Liver (tissue), 3 donors: ENCODE results near the gene PRKN.

Experiments
- CTCF ChIP-seq: fragments of 150-350 bp; IDR thresholded peaks from 2 replicates; pipeline ENCODE4 v1.5.1; 2017; ENCODE audit warnings: improper control_type of control experiment, low read depth, low read length; ENCODE audit not compliant: missing input control
- EGR1 ChIP-seq, 2 donors: IDR thresholded peaks; 2 replicates each; pipeline ENCODE4 v1.6.1; 2016 to 2018; ENCODE audit warnings: antibody characterized with exemption in 2 of 2, low read depth in 2 of 2
- HNF4G ChIP-seq: IDR thresholded peaks from 2 replicates; pipeline ENCODE4 v1.6.1; 2016; ENCODE audit warnings: antibody characterized with exemption
- JUND ChIP-seq, 2 donors: IDR thresholded peaks; 2 replicates each; pipeline ENCODE4 v1.6.1; 2016; ENCODE audit warnings: antibody characterized with exemption in 2 of 2
- NR2F2 ChIP-seq: IDR thresholded peaks from 2 replicates; pipeline ENCODE4 v1.6.1; 2016; ENCODE audit warnings: antibody characterized with exemption
- RAD21 ChIP-seq, 2 donors: IDR thresholded peaks; 2 replicates each; pipeline ENCODE4 v1.6.1; 2016; ENCODE audit warnings: antibody characterized with exemption in 2 of 2, mild to moderate bottlenecking in 2 of 2
- RXRA ChIP-seq, 2 donors: IDR thresholded peaks; 2 replicates each; pipeline ENCODE4 v1.6.1; 2017 to 2018; ENCODE audit warnings: antibody characterized with exemption in 2 of 2, mild to moderate bottlenecking in 1 of 2
- SP1 ChIP-seq: IDR thresholded peaks from 2 replicates; pipeline ENCODE4 v1.6.1; 2018; ENCODE audit warnings: antibody characterized with exemption, mild to moderate bottlenecking
- YY1 ChIP-seq: IDR thresholded peaks from 2 replicates; pipeline ENCODE4 v1.6.1; 2016; ENCODE audit warnings: antibody characterized with exemption, mild to moderate bottlenecking
- TF ChIP-seq, protein P1 (sequence below): IDR thresholded peaks from 2 replicates; pipeline ENCODE4 v1.6.1; 2016; ENCODE audit warnings: antibody characterized with exemption
- TF ChIP-seq, protein P2 (sequence below): IDR thresholded peaks from 2 replicates; pipeline ENCODE4 v1.6.1; 2016; ENCODE audit warnings: antibody characterized with exemption, mild to moderate bottlenecking
- TF ChIP-seq, protein P3 (sequence below): IDR thresholded peaks from 2 replicates; pipeline ENCODE4 v1.6.1; 2016; ENCODE audit warnings: antibody characterized with exemption
- TF ChIP-seq, protein P4 (sequence below): IDR thresholded peaks from 2 replicates; pipeline ENCODE4 v1.6.1; 2016; ENCODE audit warnings: antibody characterized with exemption
- donor health status: healthy.
- donor health status: healthy.

- no peak for TF ChIP-seq CTCF
- TF ChIP-seq, protein P1, sequence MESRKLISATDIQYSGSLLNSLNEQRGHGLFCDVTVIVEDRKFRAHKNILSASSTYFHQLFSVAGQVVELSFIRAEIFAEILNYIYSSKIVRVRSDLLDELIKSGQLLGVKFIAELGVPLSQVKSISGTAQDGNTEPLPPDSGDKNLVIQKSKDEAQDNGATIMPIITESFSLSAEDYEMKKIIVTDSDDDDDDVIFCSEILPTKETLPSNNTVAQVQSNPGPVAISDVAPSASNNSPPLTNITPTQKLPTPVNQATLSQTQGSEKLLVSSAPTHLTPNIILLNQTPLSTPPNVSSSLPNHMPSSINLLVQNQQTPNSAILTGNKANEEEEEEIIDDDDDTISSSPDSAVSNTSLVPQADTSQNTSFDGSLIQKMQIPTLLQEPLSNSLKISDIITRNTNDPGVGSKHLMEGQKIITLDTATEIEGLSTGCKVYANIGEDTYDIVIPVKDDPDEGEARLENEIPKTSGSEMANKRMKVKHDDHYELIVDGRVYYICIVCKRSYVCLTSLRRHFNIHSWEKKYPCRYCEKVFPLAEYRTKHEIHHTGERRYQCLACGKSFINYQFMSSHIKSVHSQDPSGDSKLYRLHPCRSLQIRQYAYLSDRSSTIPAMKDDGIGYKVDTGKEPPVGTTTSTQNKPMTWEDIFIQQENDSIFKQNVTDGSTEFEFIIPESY, result no peak
- no peak for TF ChIP-seq JUND (IDR thresholded peaks at IDR 0.05)
- TF ChIP-seq, protein P2, sequence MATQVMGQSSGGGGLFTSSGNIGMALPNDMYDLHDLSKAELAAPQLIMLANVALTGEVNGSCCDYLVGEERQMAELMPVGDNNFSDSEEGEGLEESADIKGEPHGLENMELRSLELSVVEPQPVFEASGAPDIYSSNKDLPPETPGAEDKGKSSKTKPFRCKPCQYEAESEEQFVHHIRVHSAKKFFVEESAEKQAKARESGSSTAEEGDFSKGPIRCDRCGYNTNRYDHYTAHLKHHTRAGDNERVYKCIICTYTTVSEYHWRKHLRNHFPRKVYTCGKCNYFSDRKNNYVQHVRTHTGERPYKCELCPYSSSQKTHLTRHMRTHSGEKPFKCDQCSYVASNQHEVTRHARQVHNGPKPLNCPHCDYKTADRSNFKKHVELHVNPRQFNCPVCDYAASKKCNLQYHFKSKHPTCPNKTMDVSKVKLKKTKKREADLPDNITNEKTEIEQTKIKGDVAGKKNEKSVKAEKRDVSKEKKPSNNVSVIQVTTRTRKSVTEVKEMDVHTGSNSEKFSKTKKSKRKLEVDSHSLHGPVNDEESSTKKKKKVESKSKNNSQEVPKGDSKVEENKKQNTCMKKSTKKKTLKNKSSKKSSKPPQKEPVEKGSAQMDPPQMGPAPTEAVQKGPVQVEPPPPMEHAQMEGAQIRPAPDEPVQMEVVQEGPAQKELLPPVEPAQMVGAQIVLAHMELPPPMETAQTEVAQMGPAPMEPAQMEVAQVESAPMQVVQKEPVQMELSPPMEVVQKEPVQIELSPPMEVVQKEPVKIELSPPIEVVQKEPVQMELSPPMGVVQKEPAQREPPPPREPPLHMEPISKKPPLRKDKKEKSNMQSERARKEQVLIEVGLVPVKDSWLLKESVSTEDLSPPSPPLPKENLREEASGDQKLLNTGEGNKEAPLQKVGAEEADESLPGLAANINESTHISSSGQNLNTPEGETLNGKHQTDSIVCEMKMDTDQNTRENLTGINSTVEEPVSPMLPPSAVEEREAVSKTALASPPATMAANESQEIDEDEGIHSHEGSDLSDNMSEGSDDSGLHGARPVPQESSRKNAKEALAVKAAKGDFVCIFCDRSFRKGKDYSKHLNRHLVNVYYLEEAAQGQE, result no peak
- no peak for TF ChIP-seq EGR1 (IDR thresholded peaks at IDR 0.05; ENCODE audit: low read depth in 2 of 2)
- TF ChIP-seq, protein P3, sequence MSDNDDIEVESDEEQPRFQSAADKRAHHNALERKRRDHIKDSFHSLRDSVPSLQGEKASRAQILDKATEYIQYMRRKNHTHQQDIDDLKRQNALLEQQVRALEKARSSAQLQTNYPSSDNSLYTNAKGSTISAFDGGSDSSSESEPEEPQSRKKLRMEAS, result no peak
- TF ChIP-seq, protein P4, sequence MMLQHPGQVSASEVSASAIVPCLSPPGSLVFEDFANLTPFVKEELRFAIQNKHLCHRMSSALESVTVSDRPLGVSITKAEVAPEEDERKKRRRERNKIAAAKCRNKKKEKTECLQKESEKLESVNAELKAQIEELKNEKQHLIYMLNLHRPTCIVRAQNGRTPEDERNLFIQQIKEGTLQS, result no peak
- no peak for TF ChIP-seq RXRA (IDR thresholded peaks at IDR 0.05)
- no peak for TF ChIP-seq SP1
- no peak for TF ChIP-seq YY1
- no peak for TF ChIP-seq HNF4G
- peak in 1 of 2 donors; percentile 32 for TF ChIP-seq RAD21 (IDR thresholded peaks at IDR 0.05)
- TF ChIP-seq NR2F2, result no peak
These were observed 115.0 kb downstream of the PRKN start for GRCh38 chr6:162612613-162613012.
